GM18951 (cell line): ENCODE results near the gene PIAS4.

Source experiments
- POLR2A ChIP-seq: IDR thresholded peaks from 4 replicates; pipeline ENCODE4 v1.6.1; 2011; ENCODE audit warnings: mild to moderate bottlenecking; ENCODE audit not compliant: insufficient read length, insufficient read depth; ENCODE audit errors: extremely low read depth
- in situ Hi-C: fragments of 300-500 bp; cut with MboI; formaldehyde crosslinking; loops from one replicate; pipeline ENCODE4 v1.12.0; 2022; ENCODE audit warnings: low sequenced_read_pairs, mixed read lengths, inconsistent platforms; ENCODE audit not compliant: unreplicated experiment

The PIAS4 gene

GRCh38 chr19:4032436-4032835, 24.9 kb downstream of the PIAS4 start:
- in situ Hi-C loops = no loop called here
- TF ChIP-seq POLR2A = no peak

- in situ Hi-C loops = no loop called here
- no peak for TF ChIP-seq POLR2A
Measured at GRCh38 chr19:4033028-4033956, 25.8 kb downstream of the PIAS4 start.

- TF ChIP-seq POLR2A = no peak
Measured at GRCh38 chr19:4034048-4035017, 26.8 kb downstream of the PIAS4 start.

GRCh38 chr19:4035018-4035566, 27.6 kb downstream of the PIAS4 start:
- in situ Hi-C loops = no loop called here

More at GRCh38 chr19:4034048-4035017, 26.8 kb downstream of the PIAS4 start:
- in situ Hi-C loops = no loop called here

GRCh38 chr19:4035582-4035981, 28.0 kb downstream of the PIAS4 start:
- no peak for TF ChIP-seq POLR2A

More at GRCh38 chr19:4035018-4035566, 27.6 kb downstream of the PIAS4 start:
- no peak for TF ChIP-seq POLR2A

GRCh38 chr19:4036576-4037300, 29.2 kb downstream of the PIAS4 start:
- in situ Hi-C loops = no loop called here
- TF ChIP-seq POLR2A = no peak

More at GRCh38 chr19:4035582-4035981, 28.0 kb downstream of the PIAS4 start:
- in situ Hi-C loops = no loop called here

GRCh38 chr19:4037301-4037949, 29.9 kb downstream of the PIAS4 start:
- no peak for TF ChIP-seq POLR2A
- in situ Hi-C loops = no loop called here

- in situ Hi-C loops = no loop called here
Measured at GRCh38 chr19:4038057-4038456, 30.5 kb downstream of the PIAS4 start.

GRCh38 chr19:4038661-4039423, 31.3 kb downstream of the PIAS4 start:
- no peak for TF ChIP-seq POLR2A
- in situ Hi-C loops = no loop called here

More at GRCh38 chr19:4038057-4038456, 30.5 kb downstream of the PIAS4 start:
- TF ChIP-seq POLR2A = no peak

- TF ChIP-seq POLR2A = no peak
- in situ Hi-C loops = no loop called here
Measured at GRCh38 chr19:4042064-4042730, 34.7 kb downstream of the PIAS4 start.

GRCh38 chr19:4042731-4043082, 35.2 kb downstream of the PIAS4 start:
- in situ Hi-C loops = no loop called here

More at GRCh38 chr19:4042731-4043082, 35.2 kb downstream of the PIAS4 start:
- no peak for TF ChIP-seq POLR2A
